HCT116 (cell line): ENCODE measurements around the gene FALEC. TPM values are rescaled to one million over a fixed set of nuclear protein-coding genes. Genes with fewer than 3 reads are reported as not detected.

ENCODE experiments used
- ATAC-seq: fragments of 200-7000 bp; cut with Tn5 transposase; 2 replicates; pipeline ENCODE4 v1.9.1; 2020; ENCODE audit warnings: mild to moderate bottlenecking, moderate library complexity
- BruUV-seq: library from RNA; stranded (reverse); fragments of 400-500 nt; replicated peaks from 2 replicates; lab custom pipeline; 2021; lab: Mats Ljungman, UMichigan
- CTCF ChIA-PET: fragments of 300-600 bp; sonication (Branson Sonifier 250); formaldehyde crosslinking; loops from one replicate; lab custom pipeline; 2021; ENCODE audit warnings: antibody characterized with exemption; lab: Charles Lee
- POLR2A ChIA-PET: fragments of 300-600, 350-600 bp; sonication (Branson Sonifier 250); formaldehyde crosslinking; loops from one replicate; lab custom pipeline; 2021; ENCODE audit warnings: antibody characterized with exemption; lab: Charles Lee
- RAD21 ChIA-PET, 2 experiments: fragments of 300-600 bp; sonication (Branson Sonifier 250); formaldehyde crosslinking; loops; one replicate each; lab custom pipeline; 2023; ENCODE audit warnings: low total read pairs in 2 of 2; ENCODE audit not compliant: uncharacterized antibody in 2 of 2, unreplicated experiment in 2 of 2, low non-redundant PET in 1 of 2; lab: Charles Lee
- DNase-seq: peaks from one replicate; pipeline ENCODE4 v3.0.0-alpha.2; 2010; ENCODE audit warnings: low read depth, low spot score
- H2AFZ ChIP-seq: fragments of 200-600 bp; shearing (Covaris generic), sonication (generic); 2 replicates; pipeline ENCODE4 v1.6.1; 2017; ENCODE audit warnings: low read depth, mixed run types, mixed read lengths, antibody characterized with exemption, low read length; ENCODE audit not compliant: poor library complexity, severe bottlenecking
- H3K27ac ChIP-seq: 2 replicates; pipeline ENCODE4 v1.5.1; 2012; ENCODE audit warnings: low read depth, low read length
- H3K27me3 ChIP-seq: fragments of 200-600 bp; sonication (generic); 2 replicates; pipeline ENCODE4 v1.6.1; 2016; ENCODE audit warnings: mixed run types, low read length, mixed read lengths; ENCODE audit not compliant: insufficient read depth
- H3K36me3 ChIP-seq, 2 experiments: fragments of 200-500 bp in 1 of 2; fragments of 200-600 bp in 1 of 2; sonication (Bioruptor generic) in 1 of 2; sonication (generic) in 1 of 2; 2 replicates each; pipeline versions ENCODE4 v1.5.1 to v1.6.1; 2014 to 2016; ENCODE audit warnings: low read length in 2 of 2, inconsistent platforms in 1 of 2, mixed read lengths in 1 of 2, mixed run types in 1 of 2; ENCODE audit not compliant: insufficient read depth in 2 of 2, control insufficient read depth in 1 of 2
- H3K4me1 ChIP-seq, 2 experiments: fragments of 200-600 bp in 1 of 2; sonication (generic) in 1 of 2; 2 replicates each; pipeline versions ENCODE4 v1.5.1 to v1.6.1; 2012 to 2017; ENCODE audit warnings: low read length in 2 of 2, inconsistent platforms in 1 of 2, mild to moderate bottlenecking in 1 of 2, mixed read lengths in 1 of 2, mixed run types in 1 of 2, moderate library complexity in 1 of 2; ENCODE audit not compliant: insufficient read depth in 2 of 2, control insufficient read depth in 1 of 2
- H3K4me2 ChIP-seq: fragments of 200-600 bp; sonication (generic); 2 replicates; pipeline ENCODE4 v1.6.1; 2017; ENCODE audit warnings: mixed run types, low read length, mixed read lengths
- H3K4me3 ChIP-seq, 2 experiments: fragments of 200-600 bp in 1 of 2; sonication (generic) in 1 of 2; replicated peaks in 1 of 2; 2 replicates each; pipeline ENCODE4 v1.5.1; 2011 to 2016; ENCODE audit warnings: low read length in 2 of 2, control low read depth in 1 of 2, low read depth in 1 of 2, mild to moderate bottlenecking in 1 of 2, mixed read lengths in 1 of 2, mixed run types in 1 of 2
- H3K79me2 ChIP-seq: fragments of 200-600 bp; sonication (generic); 2 replicates; pipeline ENCODE4 v1.6.1; 2017; ENCODE audit warnings: mild to moderate bottlenecking, mixed run types, low read length, moderate library complexity, mixed read lengths; ENCODE audit not compliant: insufficient read depth
- H3K9ac ChIP-seq: fragments of 200-600 bp; sonication (generic); 2 replicates; pipeline ENCODE4 v1.6.1; 2016; ENCODE audit warnings: low read length, mixed read lengths
- H3K9me2 ChIP-seq: fragments of 200-600 bp; sonication (generic), shearing (Covaris generic); 2 replicates; pipeline ENCODE4 v1.6.1; 2017; ENCODE audit warnings: mixed run types, mild to moderate bottlenecking, moderate library complexity; ENCODE audit not compliant: insufficient read depth
- H3K9me3 ChIP-seq, 2 experiments: fragments of 200-500 bp in 1 of 2; fragments of 200-600 bp in 1 of 2; sonication (Bioruptor generic) in 1 of 2; sonication (generic) in 1 of 2; 2 replicates each; pipeline ENCODE4 v1.6.1; 2014 to 2017; ENCODE audit warnings: low read length in 2 of 2, mixed read lengths in 2 of 2, inconsistent platforms in 1 of 2, low read depth in 1 of 2, mild to moderate bottlenecking in 1 of 2, mixed run types in 1 of 2, moderate library complexity in 1 of 2; ENCODE audit not compliant: control insufficient read depth in 1 of 2, insufficient read depth in 1 of 2
- H4K20me1 ChIP-seq: fragments of 200-600 bp; sonication (generic), shearing (Covaris generic); 2 replicates; pipeline ENCODE4 v1.6.1; 2017; ENCODE audit warnings: mixed run types, mild to moderate bottlenecking, moderate library complexity; ENCODE audit not compliant: insufficient read depth
- CEBPB ChIP-seq: IDR thresholded peaks from 2 replicates; pipeline ENCODE4 v1.6.1; 2012; ENCODE audit warnings: low read depth
- CTCF ChIP-seq, 3 experiments: fragments of 200-600 bp in 1 of 3; sonication (generic) in 1 of 3; IDR thresholded peaks in 2 of 3; conservative IDR thresholded peaks in 1 of 3; 2 replicates each; pipeline ENCODE4 v1.5.1; 2012 to 2017; ENCODE audit warnings: low read depth in 2 of 3, low read length in 2 of 3, antibody characterized with exemption in 1 of 3, borderline replicate concordance in 1 of 3, control low read depth in 1 of 3, mild to moderate bottlenecking in 1 of 3, mixed read lengths in 1 of 3, mixed run types in 1 of 3, moderate library complexity in 1 of 3; ENCODE audit not compliant: insufficient read depth in 1 of 3
- EGR1 ChIP-seq: IDR thresholded peaks from 2 replicates; pipeline ENCODE4 v1.6.1; 2012; ENCODE audit warnings: low read depth
- POLR2AphosphoS5 ChIP-seq: IDR thresholded peaks from 2 replicates; pipeline ENCODE4 v1.6.1; 2011; ENCODE audit warnings: mild to moderate bottlenecking, low read depth, low read length, moderate library complexity
- RAD21 ChIP-seq: IDR thresholded peaks from 2 replicates; pipeline ENCODE4 v1.6.1; 2012; ENCODE audit warnings: low read depth, mild to moderate bottlenecking
- ZFX ChIP-seq: fragments of 450-650 bp; IDR thresholded peaks from 2 replicates; pipeline ENCODE4 v1.6.1; 2017
- intact Hi-C: fragments of 100-400 bp; cut with micrococcal nuclease; formaldehyde crosslinking; loops from 2 replicates; pipeline ENCODE4 v1.10.0; 2022
- total RNA-seq: library from RNA; stranded (reverse); gene quantifications from one replicate; pipeline ENCODE4 v1.2.1, GENCODE V29; 2021; ENCODE audit not compliant: unreplicated experiment
- TF ChIP-seq, protein P1 (sequence below): IDR thresholded peaks from 2 replicates; pipeline ENCODE4 v1.6.1; 2012; ENCODE audit warnings: low read depth

The FALEC gene
- total RNA-seq, 1 experiment from 2014 or later, result 0.59 TPM

DNA sequence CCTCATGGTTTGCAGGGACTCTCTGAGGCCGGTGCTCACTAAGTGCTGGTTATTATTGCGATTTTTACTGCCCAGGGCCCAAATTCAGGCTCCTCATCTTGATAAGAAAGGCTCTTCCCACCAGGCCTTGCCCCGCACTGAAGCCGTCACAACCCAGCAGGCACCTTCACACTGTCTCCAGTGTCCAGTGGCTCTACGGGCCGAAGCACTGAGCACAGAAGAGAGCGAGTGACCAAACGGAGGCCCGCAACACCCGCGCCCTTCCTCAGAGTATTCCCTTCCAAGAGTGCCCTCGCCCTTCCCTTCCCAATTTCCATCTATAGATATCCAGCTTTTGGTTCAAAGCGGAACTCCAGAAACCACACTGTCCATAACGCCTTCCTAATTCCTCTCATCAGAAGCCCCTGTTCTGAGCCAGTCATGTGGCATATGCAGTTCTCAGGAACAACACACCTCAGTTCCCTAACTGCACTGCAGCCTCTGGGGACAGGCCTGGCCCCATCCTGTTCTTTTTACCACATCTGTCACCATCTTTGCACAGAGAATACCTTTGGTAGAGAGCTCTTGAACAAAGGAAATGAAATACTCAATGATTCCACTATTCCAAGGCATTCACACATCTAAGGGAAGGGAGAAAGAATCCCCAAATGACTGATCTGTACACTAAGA, 15.1 kb downstream of the FALEC start:
- POLR2A ChIA-PET, result interaction anchor here (0.6 kb wide), 1 partner anchor 32 kb away, joined by 3 read pairs; no protein-coding TSS in a partner anchor
- ATAC-seq, result no peak
- DNase-seq, result no peak
- Histone ChIP-seq H3K9me2 (no peaks in the 10 kb centered on the region), H3K4me2 (no peak overlapping the region), H3K9ac (no peak overlapping the region), H3K36me3 (no peaks in the 10 kb centered on the region), H3K27me3 (no peaks in the 10 kb centered on the region), H3K27ac (no peak overlapping the region), H2AFZ (no peak overlapping the region), H4K20me1 (no peaks in the 10 kb centered on the region), H3K4me3 (no peak overlapping the region), H3K9me3 (no peaks in the 10 kb centered on the region), H3K4me1 (peaks cover 0 to 12% of the 10 kb centered on the region in 2 experiments; a peak in 2 of 4 replicates), H3K79me2 (no peaks in the 10 kb centered on the region)
- RAD21 ChIA-PET, result no interaction called here
- BruUV-seq, result no TSS peak
- intact Hi-C loops, result loop anchor here (5.0 kb wide), 1 partner anchor 273 kb away; the partner anchor contains the start of gene CA14
- CTCF ChIA-PET, result interaction anchor here (1.7 to 2.1 kb wide), 2 partner anchors 21 to 42 kb away, joined by 3 to 6 read pairs; no protein-coding TSS in a partner anchor
- TF ChIP-seq RAD21, result no peak
- no peak for TF ChIP-seq CEBPB
- TF ChIP-seq, protein P1, sequence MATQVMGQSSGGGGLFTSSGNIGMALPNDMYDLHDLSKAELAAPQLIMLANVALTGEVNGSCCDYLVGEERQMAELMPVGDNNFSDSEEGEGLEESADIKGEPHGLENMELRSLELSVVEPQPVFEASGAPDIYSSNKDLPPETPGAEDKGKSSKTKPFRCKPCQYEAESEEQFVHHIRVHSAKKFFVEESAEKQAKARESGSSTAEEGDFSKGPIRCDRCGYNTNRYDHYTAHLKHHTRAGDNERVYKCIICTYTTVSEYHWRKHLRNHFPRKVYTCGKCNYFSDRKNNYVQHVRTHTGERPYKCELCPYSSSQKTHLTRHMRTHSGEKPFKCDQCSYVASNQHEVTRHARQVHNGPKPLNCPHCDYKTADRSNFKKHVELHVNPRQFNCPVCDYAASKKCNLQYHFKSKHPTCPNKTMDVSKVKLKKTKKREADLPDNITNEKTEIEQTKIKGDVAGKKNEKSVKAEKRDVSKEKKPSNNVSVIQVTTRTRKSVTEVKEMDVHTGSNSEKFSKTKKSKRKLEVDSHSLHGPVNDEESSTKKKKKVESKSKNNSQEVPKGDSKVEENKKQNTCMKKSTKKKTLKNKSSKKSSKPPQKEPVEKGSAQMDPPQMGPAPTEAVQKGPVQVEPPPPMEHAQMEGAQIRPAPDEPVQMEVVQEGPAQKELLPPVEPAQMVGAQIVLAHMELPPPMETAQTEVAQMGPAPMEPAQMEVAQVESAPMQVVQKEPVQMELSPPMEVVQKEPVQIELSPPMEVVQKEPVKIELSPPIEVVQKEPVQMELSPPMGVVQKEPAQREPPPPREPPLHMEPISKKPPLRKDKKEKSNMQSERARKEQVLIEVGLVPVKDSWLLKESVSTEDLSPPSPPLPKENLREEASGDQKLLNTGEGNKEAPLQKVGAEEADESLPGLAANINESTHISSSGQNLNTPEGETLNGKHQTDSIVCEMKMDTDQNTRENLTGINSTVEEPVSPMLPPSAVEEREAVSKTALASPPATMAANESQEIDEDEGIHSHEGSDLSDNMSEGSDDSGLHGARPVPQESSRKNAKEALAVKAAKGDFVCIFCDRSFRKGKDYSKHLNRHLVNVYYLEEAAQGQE, result no peak
- TF ChIP-seq POLR2AphosphoS5, result no peak
- TF ChIP-seq ZFX, result no peak
- no peak for TF ChIP-seq EGR1
- TF ChIP-seq CTCF (IDR thresholded peaks at IDR 0.05 in 2 of 3, conservative IDR thresholded peaks at IDR 0.05 in 1 of 3; ENCODE audit: borderline replicate concordance in 1 of 3, insufficient read depth in 1 of 3, low read depth in 2 of 3, low read length in 2 of 3), result no peak
